CD1c-positive myeloid dendritic cell (primary cell): ENCODE data around the gene WDR13.
"Not testable (repeated sequence)": the region's sequence is repeated elsewhere in the genome, so short reads cannot be mapped to it uniquely, and the experiment has no call there.

Experiments used
- DNase-seq: peaks from one replicate; pipeline ENCODE4 v3.0.0-alpha.2; 2016; ENCODE audit errors: extremely low spot score

Gene WDR13

GRCh38 chrX:48654746-48655145 lies 57.5 kb downstream of the WDR13 start:
- not testable (repeated sequence) for DNase-seq
